Caco-2 (cell line): ENCODE results near the gene RARRES2. TPM values are rescaled to one million over a fixed set of nuclear protein-coding genes. Genes with fewer than 3 reads are reported as not detected.

Experiments
- BruUV-seq: library from RNA; stranded (reverse); fragments of 400-500 nt; replicated peaks from 2 replicates; lab custom pipeline; 2021; lab: Mats Ljungman, UMichigan
- CTCF ChIA-PET: fragments of 300-600 bp; sonication (Branson Sonifier 250); formaldehyde crosslinking; loops from one replicate; lab custom pipeline; 2022; ENCODE audit warnings: antibody characterized with exemption; lab: Charles Lee
- POLR2A ChIA-PET: fragments of 300-600 bp; sonication (Branson Sonifier 250); formaldehyde crosslinking; loops from one replicate; lab custom pipeline; 2022; ENCODE audit warnings: antibody characterized with exemption; lab: Charles Lee
- DNase-seq, 2 experiments: peaks; one replicate each; pipeline versions ENCODE4 v3.0.0 to v3.0.0-alpha.2; 2020 to 2022
- H3K27me3 ChIP-seq: replicated peaks from 2 replicates; pipeline ENCODE4 v1.6.0; 2011; ENCODE audit warnings: low read length; ENCODE audit not compliant: control insufficient read depth, insufficient read depth
- H3K36me3 ChIP-seq: 2 replicates; pipeline ENCODE4 v1.5.1; 2011; ENCODE audit warnings: low read length; ENCODE audit not compliant: control insufficient read depth, insufficient read depth
- H3K4me1 ChIP-seq: fragments of 250-450 bp; sonication (Bioruptor Pico); 2 replicates; pipeline ENCODE4 v1.5.1; 2020; ENCODE audit warnings: mild to moderate bottlenecking
- H3K4me3 ChIP-seq: 2 replicates; pipeline ENCODE4 v1.5.1; 2011; ENCODE audit warnings: low read depth, mild to moderate bottlenecking, control low read depth, low read length
- H3K9me3 ChIP-seq: fragments of 250-450 bp; sonication (Bioruptor Pico); 2 replicates; pipeline ENCODE4 v1.5.1; 2020; ENCODE audit warnings: mild to moderate bottlenecking, moderate library complexity
- H3K27ac Mint-ChIP-seq: one replicate; pipeline ENCODE4 v1.8.0; 2022; ENCODE audit warnings: mixed read lengths; ENCODE audit not compliant: unreplicated experiment
- H3K27me3 Mint-ChIP-seq: one replicate; pipeline ENCODE4 v1.8.0; 2022; ENCODE audit warnings: mixed read lengths; ENCODE audit not compliant: insufficient read depth, unreplicated experiment
- H3K36me3 Mint-ChIP-seq: one replicate; pipeline ENCODE4 v1.8.0; 2022; ENCODE audit warnings: mild to moderate bottlenecking, mixed read lengths; ENCODE audit not compliant: insufficient read depth, unreplicated experiment
- H3K4me1 Mint-ChIP-seq: one replicate; pipeline ENCODE4 v1.8.0; 2022; ENCODE audit warnings: low read depth, mixed read lengths; ENCODE audit not compliant: unreplicated experiment
- H3K4me3 Mint-ChIP-seq: one replicate; pipeline ENCODE4 v1.8.0; 2022; ENCODE audit warnings: mild to moderate bottlenecking, moderate library complexity, mixed read lengths; ENCODE audit not compliant: unreplicated experiment
- H3K9me3 Mint-ChIP-seq: one replicate; pipeline ENCODE4 v1.8.0; 2022; ENCODE audit warnings: mixed read lengths; ENCODE audit not compliant: unreplicated experiment
- CTCF ChIP-seq, 2 experiments: fragments of 200-600 bp in 1 of 2; IDR thresholded peaks; 1 replicate in 1 of 2; 2 replicates in 1 of 2; pipeline versions ENCODE4 v1.5.1 to v1.8.0; 2011 to 2022; ENCODE audit warnings: antibody characterized with exemption in 1 of 2, control low read depth in 1 of 2, inconsistent platforms in 1 of 2, low read depth in 1 of 2, low read length in 1 of 2, mild to moderate bottlenecking in 1 of 2, moderate library complexity in 1 of 2; ENCODE audit not compliant: insufficient read depth in 1 of 2, severe bottlenecking in 1 of 2, unreplicated experiment in 1 of 2
- intact Hi-C: fragments of 100-400 bp; cut with micrococcal nuclease; formaldehyde crosslinking; loops from one replicate; pipeline ENCODE4 v1.10.0; 2022; ENCODE audit not compliant: unreplicated experiment
- total RNA-seq: library from RNA; stranded (reverse); gene quantifications from 2 replicates; pipeline ENCODE4 v1.2.3, GENCODE V29; 2022

Gene RARRES2
- total RNA-seq, 1 experiment from 2014 or later, result not detected

- H3K27me3 ChIP-seq, result no peaks in the 10 kb centered on the region
- H3K9me3 ChIP-seq, result no peaks in the 10 kb centered on the region
- no peak overlapping the region for H3K4me3 ChIP-seq
- no TSS peak for BruUV-seq
- Mint-ChIP-seq H3K27me3 (no peaks in the 10 kb centered on the region), H3K27ac (no peak overlapping the region), H3K36me3 (no peaks in the 10 kb centered on the region), H3K4me3 (no peak overlapping the region), H3K9me3 (no peaks in the 10 kb centered on the region), H3K4me1 (no peaks in the 10 kb centered on the region)
- no peak for TF ChIP-seq CTCF (IDR thresholded peaks at IDR 0.05; ENCODE audit: insufficient read depth in 1 of 2, low read depth in 1 of 2, low read length in 1 of 2, severe bottlenecking in 1 of 2, unreplicated experiment in 1 of 2)
- no peak for DNase-seq
- H3K4me1 ChIP-seq, result no peaks in the 10 kb centered on the region
- POLR2A ChIA-PET, result no interaction called here
- no peaks in the 10 kb centered on the region for H3K36me3 ChIP-seq
- intact Hi-C loops, result no loop called here
- CTCF ChIA-PET, result interaction anchor here (0.6 kb wide), 1 partner anchor 13 kb away, joined by 4 read pairs; no protein-coding TSS in a partner anchor
These were observed 10.3 kb upstream of the RARRES2 start for GRCh38 chr7:150351587-150352194.

- H3K36me3 ChIP-seq, result no peaks in the 10 kb centered on the region
- Mint-ChIP-seq H3K27me3 (peaks cover 4% of the 10 kb centered on the region), H3K27ac (no peak overlapping the region), H3K36me3 (no peaks in the 10 kb centered on the region), H3K4me1 (no peaks in the 10 kb centered on the region), H3K9me3 (no peaks in the 10 kb centered on the region), H3K4me3 (no peak overlapping the region)
- BruUV-seq, result no TSS peak
- CTCF ChIA-PET, result no interaction called here
- H3K27me3 ChIP-seq, result no peaks in the 10 kb centered on the region
- H3K4me1 ChIP-seq, result no peaks in the 10 kb centered on the region
- POLR2A ChIA-PET, result no interaction called here
- H3K9me3 ChIP-seq, result 0 out of 2 replicates have a peak, but pooled peaks cover 6% of the 10 kb centered on the region
- intact Hi-C loops, result no loop called here
- no peak overlapping the region for H3K4me3 ChIP-seq
- DNase-seq, result no peak
- TF ChIP-seq CTCF (IDR thresholded peaks at IDR 0.05; ENCODE audit: insufficient read depth in 1 of 2, low read depth in 1 of 2, low read length in 1 of 2, severe bottlenecking in 1 of 2, unreplicated experiment in 1 of 2), result no peak
These were observed 5.5 kb upstream of the RARRES2 start for GRCh38 chr7:150346922-150347321.

- BruUV-seq, result no TSS peak
- intact Hi-C loops, result no loop called here
- CTCF ChIA-PET, result no interaction called here
These were observed 3.6 kb upstream of the RARRES2 start for GRCh38 chr7:150345012-150345411.

More at GRCh38 chr7:150345012-150345411, 3.6 kb upstream of the RARRES2 start:
- Histone ChIP-seq H3K4me3 (no peak overlapping the region), H3K9me3 (0 out of 2 replicates have a peak, but pooled peaks cover 6% of the 10 kb centered on the region), H3K36me3 (no peaks in the 10 kb centered on the region), H3K27me3 (no peaks in the 10 kb centered on the region), H3K4me1 (no peaks in the 10 kb centered on the region)
- no peak for TF ChIP-seq CTCF (IDR thresholded peaks at IDR 0.05; ENCODE audit: insufficient read depth in 1 of 2, low read depth in 1 of 2, low read length in 1 of 2, severe bottlenecking in 1 of 2, unreplicated experiment in 1 of 2)
- Mint-ChIP-seq H3K4me3 (no peak overlapping the region), H3K36me3 (no peaks in the 10 kb centered on the region), H3K27ac (no peak overlapping the region), H3K4me1 (no peaks in the 10 kb centered on the region), H3K27me3 (peaks cover 4% of the 10 kb centered on the region), H3K9me3 (no peaks in the 10 kb centered on the region)
- no peak for DNase-seq
- POLR2A ChIA-PET, result no interaction called here
